ENCODE results near the gene MET. TPM values are rescaled to one million over a fixed set of nuclear protein-coding genes. Genes with fewer than 3 reads are reported as not detected.

Gene MET
- total and polyA plus RNA-seq, 2 of the 13 experiments (the other 11 are each of a cell fraction or from before 2014, with no cell fraction given): 21.8 to 31.5 TPM

DNA sequence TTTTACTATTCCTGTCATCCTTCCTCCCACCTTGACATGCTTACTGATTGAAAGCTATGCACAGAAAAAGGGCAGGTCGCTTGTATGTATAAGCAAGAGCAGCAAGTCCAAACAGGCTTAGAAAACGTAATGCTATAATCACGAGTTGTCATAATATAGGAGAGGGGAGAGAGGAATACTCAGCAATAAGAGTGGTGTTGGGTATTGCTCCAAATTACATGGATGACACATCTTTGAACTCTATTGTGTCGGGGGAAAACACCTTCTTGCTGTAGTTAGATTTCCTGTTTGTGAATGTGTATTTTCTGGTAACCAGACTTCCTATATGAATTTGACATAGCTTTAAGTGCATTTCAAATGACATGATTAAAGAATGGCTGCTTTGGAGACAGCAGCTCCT is 7.5 kb downstream of the MET start:
- Histone ChIP-seq H3K9me3 (ENCODE audit: low read length) (no peaks in the 10 kb centered on the region), H3K36me3 (replicated peaks in 1 of 2; ENCODE audit: control insufficient read depth in 1 of 2, insufficient read depth in 2 of 2, low read length in 2 of 2) (no peaks in the 10 kb centered on the region; a peak in 1 of 5 replicates), H3K27me3 (ENCODE audit: control insufficient read depth in 1 of 2, insufficient read depth in 2 of 2, low read length in 2 of 2) (no peaks in the 10 kb centered on the region), H3K4me1 (ENCODE audit: insufficient read depth, low read length) (peaks cover 14% of the 10 kb centered on the region), H2AFZ (ENCODE audit: low read length) (no peak overlapping the region), H3K79me2 (ENCODE audit: insufficient read depth, low read length) (peaks cover 49% of the 10 kb centered on the region), H4K20me1 (ENCODE audit: insufficient read depth, low read length) (no peaks in the 10 kb centered on the region; the same call in 1 of the 2 replicates), H3K27ac (ENCODE audit: extremely low read length, insufficient read depth, low read length) (no peak overlapping the region), H3K9ac (ENCODE audit: insufficient read depth, low read depth, low read length) (no peak overlapping the region), H3K4me3 (replicated peaks in 1 of 3; ENCODE audit: insufficient read depth in 1 of 3, low read depth in 2 of 3, low read length in 3 of 3) (no peak overlapping the region), H3K4me2 (ENCODE audit: low read depth, low read length) (no peak overlapping the region)
- DNase-seq (ENCODE audit: low spot score) (no peak), ATAC-seq (no peak), FAIRE-seq (no peak)
- CTCF ChIA-PET (ENCODE audit: low intra/inter-chr PET ratio, low total read pairs): no interaction called here
- TF ChIP-seq ZNF652 (CRISPR knock-in tag; IDR thresholded peaks at IDR 0.05; ENCODE audit: borderline replicate concordance, low read depth) (no peak), RELA (CRISPR knock-in tag; IDR thresholded peaks at IDR 0.05) (no peak), HNF4G (IDR thresholded peaks at IDR 0.05; ENCODE audit: borderline replicate concordance, low read depth, low read length) (no peak), HNF4G (CRISPR knock-in tag; IDR thresholded peaks at IDR 0.05; ENCODE audit: borderline replicate concordance, low read depth) (no peak)
- 100% methylated on average over 4 of the region's 4 CpGs for WGBS (ENCODE audit: low lambda C conversion rate)
- POLR2A ChIA-PET: no interaction called here
- in situ Hi-C loops (cut with HindIII; ENCODE audit: extremely low pct_ligation_motif_present, low pct_unique_long_range_greater_than_20kb): no loop called here
- BruUV-seq (replicated peaks): no TSS peak
- intact Hi-C loops (cut with micrococcal nuclease; ENCODE audit: unreplicated experiment): no loop called here

DNA sequence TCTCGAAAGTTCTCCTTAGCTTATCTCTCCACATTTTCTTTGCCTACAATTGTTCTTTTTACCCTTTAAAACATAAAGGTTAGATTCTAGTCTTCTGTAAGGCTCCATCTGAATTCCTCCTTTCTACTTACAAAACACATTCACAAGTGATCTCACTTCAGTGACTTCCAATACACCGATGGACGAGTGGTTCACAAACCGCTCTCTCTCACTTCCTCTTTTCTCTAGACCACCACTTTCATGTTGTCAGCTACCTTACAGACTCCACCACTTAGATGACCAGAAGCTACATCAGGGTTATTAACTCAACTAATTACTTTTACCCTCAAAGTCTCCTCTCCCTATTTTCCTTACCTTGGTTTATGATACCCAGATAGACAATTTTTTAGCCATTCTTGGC is 11.8 kb downstream of the MET start:
- H3K27ac ChIP-seq (ENCODE audit: extremely low read length, insufficient read depth, low read length): no peak overlapping the region
- DNase-seq (ENCODE audit: low spot score): no peak
- in situ Hi-C loops (cut with HindIII; ENCODE audit: extremely low pct_ligation_motif_present, low pct_unique_long_range_greater_than_20kb): no loop called here
- ATAC-seq: no peak
- no peaks in the 10 kb centered on the region for H4K20me1 ChIP-seq (ENCODE audit: insufficient read depth, low read length)
- H3K9me3 ChIP-seq (ENCODE audit: low read length): no peaks in the 10 kb centered on the region
- no peak overlapping the region for H3K9ac ChIP-seq (ENCODE audit: insufficient read depth, low read depth, low read length)
- FAIRE-seq: no peak
- no peak overlapping the region for H3K4me3 ChIP-seq (replicated peaks in 1 of 3; ENCODE audit: insufficient read depth in 1 of 3, low read depth in 2 of 3, low read length in 3 of 3)
- H2AFZ ChIP-seq (ENCODE audit: low read length): no peak overlapping the region
- no peak overlapping the region for H3K4me2 ChIP-seq (ENCODE audit: low read depth, low read length)
- peaks cover 35% of the 10 kb centered on the region for H3K79me2 ChIP-seq (ENCODE audit: insufficient read depth, low read length)
- 96% methylated on average over 4 of the region's 4 CpGs for WGBS (ENCODE audit: low lambda C conversion rate)
- peaks cover 40% of the 10 kb centered on the region for H3K4me1 ChIP-seq (ENCODE audit: insufficient read depth, low read length)
- H3K36me3 ChIP-seq (replicated peaks in 1 of 2; ENCODE audit: control insufficient read depth in 1 of 2, insufficient read depth in 2 of 2, low read length in 2 of 2): no peaks in the 10 kb centered on the region; a peak in 1 of 5 replicates
- TF ChIP-seq LCORL (IDR thresholded peaks at IDR 0.05): no peak
- no peak for TF ChIP-seq LCORL (CRISPR knock-in tag; IDR thresholded peaks at IDR 0.05)
- TF ChIP-seq ZNF530 (CRISPR knock-in tag; IDR thresholded peaks at IDR 0.05; ENCODE audit: low read depth): no peak
- no peak for TF ChIP-seq ZNF709 (CRISPR knock-in tag; IDR thresholded peaks at IDR 0.05)
- no peak for TF ChIP-seq SP4 (CRISPR knock-in tag; IDR thresholded peaks at IDR 0.05)
- H3K27me3 ChIP-seq (ENCODE audit: control insufficient read depth in 1 of 2, insufficient read depth in 2 of 2, low read length in 2 of 2): no peaks in the 10 kb centered on the region
- ChIA-PET POLR2A (no interaction called here), CTCF (ENCODE audit: low intra/inter-chr PET ratio, low total read pairs) (no interaction called here)
- intact Hi-C loops (cut with micrococcal nuclease; ENCODE audit: unreplicated experiment): no loop called here
- BruUV-seq (replicated peaks): no TSS peak

Data from HepG2 (cell line).